Mammary epithelial cell (primary cell): ENCODE measurements around the gene NRG2.

Experiments used
- CTCF ChIP-seq, 2 donors: IDR thresholded peaks in 1 of 2; conservative IDR thresholded peaks in 1 of 2; 2 replicates each; pipeline ENCODE4 v1.5.1; 2011 to 2012; ENCODE audit warnings: inconsistent platforms in 2 of 2, low read length in 2 of 2, mild to moderate bottlenecking in 2 of 2, control low read depth in 1 of 2, low read depth in 1 of 2; ENCODE audit not compliant: insufficient read depth in 1 of 2; ENCODE audit errors: extremely low read depth in 1 of 2
- EZH2 ChIP-seq: IDR thresholded peaks from 2 replicates; pipeline ENCODE4 v1.6.1; 2012; ENCODE audit warnings: low read length, inconsistent platforms, borderline replicate concordance

- TF ChIP-seq CTCF (conservative IDR thresholded peaks at IDR 0.05 in 1 of 2, IDR thresholded peaks at IDR 0.05 in 1 of 2; ENCODE audit: extremely low read depth in 1 of 2, insufficient read depth in 1 of 2, low read depth in 1 of 2, low read length in 2 of 2) (no peak), EZH2 (no peak)
Measured at GRCh38 chr5:140039561-140039960, 3.5 kb downstream of the NRG2 start.
